Right lobe of liver (tissue), 4 donors: ENCODE measurements around the gene LEF1.

Source experiments
- POLR2A ChIP-seq: fragments of 450-650 bp; IDR thresholded peaks from one replicate; pipeline ENCODE4 v1.6.1; 2017; ENCODE audit warnings: antibody characterized with exemption, mild to moderate bottlenecking
- TF ChIP-seq, protein P1 (sequence below), 4 donors: fragments of 200-600 bp in 3 of 4; fragments of 450-650 bp in 1 of 4; IDR thresholded peaks; one replicate each; pipeline versions ENCODE4 v1.5.1 to v1.8.0; 2016 to 2022; ENCODE audit warnings: antibody characterized with exemption in 4 of 4, mild to moderate bottlenecking in 2 of 4
- donor health status: DM: no; HTN: no; CAD: no.
- donor health status: DM: no; HTN: no; CAD: no.
- donor health status: DM: no; HTN: yes; CAD: no.

DNA sequence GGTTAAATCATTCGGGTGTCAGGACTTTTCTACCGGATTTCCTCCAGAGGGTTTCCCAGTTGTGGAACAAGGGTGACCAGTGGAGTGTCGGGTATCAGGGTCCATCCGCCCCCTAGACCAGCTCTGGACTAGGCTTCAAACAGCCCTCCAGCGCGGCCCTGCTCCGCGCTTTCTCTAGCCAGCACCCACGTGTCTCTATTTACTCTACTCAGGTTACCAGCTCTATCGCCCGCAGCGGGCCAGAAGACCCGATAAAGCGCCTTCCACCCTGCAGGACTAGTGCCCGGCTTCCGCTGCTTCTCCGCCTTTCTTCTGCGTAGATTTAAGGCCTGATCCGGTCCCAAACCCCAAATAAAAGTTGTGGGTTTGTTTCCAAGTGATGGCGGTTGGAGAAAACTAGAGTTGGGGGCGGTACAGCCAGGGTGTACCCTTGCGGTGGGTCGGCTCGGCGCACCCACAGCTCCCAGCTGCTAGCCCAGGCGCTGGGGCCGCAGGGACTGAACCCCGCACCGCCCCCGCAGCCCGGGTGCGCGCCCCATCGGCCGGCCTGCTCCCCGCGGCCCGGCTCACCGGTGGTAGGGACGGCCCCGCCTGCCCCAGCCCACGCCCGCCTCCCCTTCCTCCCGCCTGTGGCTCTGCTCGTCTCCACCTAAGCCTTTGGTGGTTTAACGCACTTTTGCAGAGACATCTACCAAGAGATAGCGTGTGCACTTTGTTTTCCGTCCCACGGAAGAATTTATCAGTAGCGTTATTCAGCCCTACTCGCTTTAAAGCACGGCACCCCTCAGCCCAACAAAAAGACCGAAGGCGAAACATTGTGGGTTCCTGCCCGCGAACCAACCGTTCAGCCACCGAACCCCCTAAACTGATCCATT is 2.1 kb downstream of the LEF1 start:
- no peak for TF ChIP-seq POLR2A
- TF ChIP-seq, protein P1, sequence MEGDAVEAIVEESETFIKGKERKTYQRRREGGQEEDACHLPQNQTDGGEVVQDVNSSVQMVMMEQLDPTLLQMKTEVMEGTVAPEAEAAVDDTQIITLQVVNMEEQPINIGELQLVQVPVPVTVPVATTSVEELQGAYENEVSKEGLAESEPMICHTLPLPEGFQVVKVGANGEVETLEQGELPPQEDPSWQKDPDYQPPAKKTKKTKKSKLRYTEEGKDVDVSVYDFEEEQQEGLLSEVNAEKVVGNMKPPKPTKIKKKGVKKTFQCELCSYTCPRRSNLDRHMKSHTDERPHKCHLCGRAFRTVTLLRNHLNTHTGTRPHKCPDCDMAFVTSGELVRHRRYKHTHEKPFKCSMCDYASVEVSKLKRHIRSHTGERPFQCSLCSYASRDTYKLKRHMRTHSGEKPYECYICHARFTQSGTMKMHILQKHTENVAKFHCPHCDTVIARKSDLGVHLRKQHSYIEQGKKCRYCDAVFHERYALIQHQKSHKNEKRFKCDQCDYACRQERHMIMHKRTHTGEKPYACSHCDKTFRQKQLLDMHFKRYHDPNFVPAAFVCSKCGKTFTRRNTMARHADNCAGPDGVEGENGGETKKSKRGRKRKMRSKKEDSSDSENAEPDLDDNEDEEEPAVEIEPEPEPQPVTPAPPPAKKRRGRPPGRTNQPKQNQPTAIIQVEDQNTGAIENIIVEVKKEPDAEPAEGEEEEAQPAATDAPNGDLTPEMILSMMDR (IDR thresholded peaks at IDR 0.05) = no peak
